ENCODE results near the gene NCAPG2. TPM values are rescaled to one million over a fixed set of nuclear protein-coding genes. Genes with fewer than 3 reads are reported as not detected.

NCAPG2 gene
- polyA plus RNA-seq, 1 experiment: 14.8 TPM

DNA sequence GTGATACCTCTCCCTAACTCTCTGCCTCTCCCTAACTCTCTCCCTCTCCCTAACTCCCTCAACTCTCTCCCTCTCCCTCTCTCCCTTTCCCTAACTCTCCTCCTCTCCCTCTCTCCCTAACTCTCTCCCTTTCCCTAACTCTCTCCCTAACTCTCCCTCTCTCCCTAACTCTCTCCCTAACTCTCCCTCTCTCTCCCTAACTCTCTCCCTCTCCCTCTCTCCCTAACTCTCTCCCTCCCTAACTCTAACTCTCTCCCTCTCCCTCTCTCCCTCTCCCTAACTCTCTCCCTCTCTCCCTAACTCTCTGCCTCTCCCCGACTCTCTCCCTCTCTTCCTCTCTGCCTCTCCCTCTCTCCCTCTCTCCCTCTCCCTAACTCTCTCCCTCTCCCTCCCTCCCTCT is 115.0 kb downstream of the NCAPG2 start:
- peaks cover 5% of the 10 kb centered on the region; the same call in 1 of the 2 replicates for H3K9me3 ChIP-seq (ENCODE audit: control insufficient read depth, insufficient read depth, low read length)
- POLR2A ChIA-PET: no interaction called here
- peaks cover 29% of the 10 kb centered on the region for H3K27me3 ChIP-seq (ENCODE audit: control insufficient read depth, insufficient read depth, low read length)
- no peak overlapping the region for H3K27ac ChIP-seq (ENCODE audit: low read depth, low read length)
- CTCF ChIA-PET: no interaction called here
- DNase-seq (ENCODE audit: low read depth, low spot score): no peak
- TF ChIP-seq, protein P1, sequence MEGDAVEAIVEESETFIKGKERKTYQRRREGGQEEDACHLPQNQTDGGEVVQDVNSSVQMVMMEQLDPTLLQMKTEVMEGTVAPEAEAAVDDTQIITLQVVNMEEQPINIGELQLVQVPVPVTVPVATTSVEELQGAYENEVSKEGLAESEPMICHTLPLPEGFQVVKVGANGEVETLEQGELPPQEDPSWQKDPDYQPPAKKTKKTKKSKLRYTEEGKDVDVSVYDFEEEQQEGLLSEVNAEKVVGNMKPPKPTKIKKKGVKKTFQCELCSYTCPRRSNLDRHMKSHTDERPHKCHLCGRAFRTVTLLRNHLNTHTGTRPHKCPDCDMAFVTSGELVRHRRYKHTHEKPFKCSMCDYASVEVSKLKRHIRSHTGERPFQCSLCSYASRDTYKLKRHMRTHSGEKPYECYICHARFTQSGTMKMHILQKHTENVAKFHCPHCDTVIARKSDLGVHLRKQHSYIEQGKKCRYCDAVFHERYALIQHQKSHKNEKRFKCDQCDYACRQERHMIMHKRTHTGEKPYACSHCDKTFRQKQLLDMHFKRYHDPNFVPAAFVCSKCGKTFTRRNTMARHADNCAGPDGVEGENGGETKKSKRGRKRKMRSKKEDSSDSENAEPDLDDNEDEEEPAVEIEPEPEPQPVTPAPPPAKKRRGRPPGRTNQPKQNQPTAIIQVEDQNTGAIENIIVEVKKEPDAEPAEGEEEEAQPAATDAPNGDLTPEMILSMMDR (IDR thresholded peaks at IDR 0.05; ENCODE audit: low read depth, low read length): no peak
- no peak overlapping the region for H3K4me3 ChIP-seq (ENCODE audit: low read depth, low read length)

- no peak for DNase-seq (ENCODE audit: low read depth, low spot score)
- H3K4me3 ChIP-seq (ENCODE audit: low read depth, low read length): no peak overlapping the region
- H3K27ac ChIP-seq (ENCODE audit: low read depth, low read length): no peak overlapping the region
- ChIA-PET CTCF (no interaction called here), POLR2A (no interaction called here)
- H3K27me3 ChIP-seq (ENCODE audit: control insufficient read depth, insufficient read depth, low read length): peaks cover 29% of the 10 kb centered on the region
- TF ChIP-seq, protein P1 (IDR thresholded peaks at IDR 0.05; ENCODE audit: low read depth, low read length): no peak
- H3K9me3 ChIP-seq (ENCODE audit: control insufficient read depth, insufficient read depth, low read length): peaks cover 5% of the 10 kb centered on the region; the same call in 1 of the 2 replicates
These were observed 115.6 kb downstream of the NCAPG2 start for GRCh38 chr7:158588878-158589442.

GRCh38 chr7:158588085-158588877 is 116.3 kb downstream of the NCAPG2 start:
- Histone ChIP-seq H3K9me3 (ENCODE audit: control insufficient read depth, insufficient read depth, low read length) (peaks cover 5% of the 10 kb centered on the region; the same call in 1 of the 2 replicates), H3K4me3 (ENCODE audit: low read depth, low read length) (peak overlapping the region; percentile 39), H3K27ac (ENCODE audit: low read depth, low read length) (no peak overlapping the region), H3K27me3 (ENCODE audit: control insufficient read depth, insufficient read depth, low read length) (peaks cover 29% of the 10 kb centered on the region)
- ChIA-PET POLR2A (no interaction called here), CTCF (no interaction called here)
- DNase-seq (ENCODE audit: low read depth, low spot score): no peak
- TF ChIP-seq, protein P1 (IDR thresholded peaks at IDR 0.05; ENCODE audit: low read depth, low read length): no peak

DNA sequence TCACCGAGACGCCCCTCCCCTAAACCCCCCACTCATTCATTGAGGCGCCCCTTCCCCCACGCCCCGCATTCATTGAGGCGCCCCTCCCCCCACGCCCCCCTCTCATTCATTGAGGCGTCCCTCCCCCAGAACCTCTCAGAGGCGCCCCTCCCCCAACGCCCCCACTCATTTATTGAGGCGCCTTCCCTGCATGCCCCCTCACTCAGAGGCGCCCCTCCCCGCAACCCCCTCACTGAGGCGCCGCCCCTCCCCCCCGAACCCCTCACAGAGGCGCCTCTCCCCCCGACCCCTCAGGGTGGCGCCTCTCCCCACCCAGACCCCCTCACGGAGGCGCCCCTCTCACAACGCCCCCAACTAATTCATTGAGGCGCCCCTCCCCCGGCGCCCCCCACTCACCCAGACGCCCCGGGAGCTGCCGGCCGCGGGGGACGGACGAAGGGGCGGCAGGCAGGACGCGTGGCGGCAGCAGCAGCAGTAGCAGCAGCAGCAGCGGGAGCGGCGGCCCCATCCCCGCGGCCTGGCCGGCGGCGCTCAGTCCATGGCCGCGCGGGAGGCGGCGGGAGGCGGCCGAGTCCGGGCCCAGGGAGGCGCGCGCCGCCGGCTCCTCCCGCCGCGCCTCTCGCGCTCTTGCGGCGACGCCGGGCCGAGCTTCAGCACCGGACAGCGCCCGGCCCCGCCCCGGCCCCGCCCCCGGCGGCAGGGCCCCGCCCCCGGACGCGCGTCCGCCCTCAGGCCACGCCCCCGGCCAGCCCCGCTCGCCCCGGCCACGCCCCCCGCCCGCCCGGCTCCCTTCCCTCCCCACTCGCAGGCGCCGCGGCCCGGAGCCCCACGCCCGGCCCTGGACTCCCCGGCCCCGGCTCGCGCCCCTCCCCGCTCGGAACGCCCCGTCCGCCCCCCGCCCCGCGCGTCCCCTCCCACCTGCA is 117.2 kb downstream of the NCAPG2 start, which contains the start of gene PTPRN2:
Gene PTPRN2, minus strand, starts transcription at position 662 of the 923 bp plus-strand sequence.
- Histone ChIP-seq H3K27ac (ENCODE audit: low read depth, low read length) (no peak within 1 kb of the TSS), H3K4me3 (ENCODE audit: low read depth, low read length) (peak within 1 kb of the TSS; percentile 50), H3K27me3 (ENCODE audit: control insufficient read depth, insufficient read depth, low read length) (peaks cover 29% of the 10 kb centered on the region), H3K9me3 (ENCODE audit: control insufficient read depth, insufficient read depth, low read length) (peaks cover 5% of the 10 kb centered on the region; the same call in 1 of the 2 replicates)
- peak; percentile 4 for DNase-seq (ENCODE audit: low read depth, low spot score)
- CTCF ChIA-PET: no interaction called here
- POLR2A ChIA-PET: no interaction called here
- TF ChIP-seq, protein P1 (IDR thresholded peaks at IDR 0.05; ENCODE audit: low read depth, low read length): no peak

Data from AG04450 (cell line).